Stimulated activated CD4-positive, alpha-beta T cell treated with anti-CD3 and anti-CD28 coated beads, Interleukin-1b, Interleukin-23, amount 100 ng/mL, for 48 hours (primary cell): ENCODE data around the gene CLEC4M.
"Not testable (repeated sequence)": the region's sequence is repeated elsewhere in the genome, so short reads cannot be mapped to it uniquely, and the experiment has no call there.

Source experiments
- DNase-seq: peaks from one replicate; pipeline ENCODE4 v3.0.0-alpha.2; 2020

Gene CLEC4M

DNA sequence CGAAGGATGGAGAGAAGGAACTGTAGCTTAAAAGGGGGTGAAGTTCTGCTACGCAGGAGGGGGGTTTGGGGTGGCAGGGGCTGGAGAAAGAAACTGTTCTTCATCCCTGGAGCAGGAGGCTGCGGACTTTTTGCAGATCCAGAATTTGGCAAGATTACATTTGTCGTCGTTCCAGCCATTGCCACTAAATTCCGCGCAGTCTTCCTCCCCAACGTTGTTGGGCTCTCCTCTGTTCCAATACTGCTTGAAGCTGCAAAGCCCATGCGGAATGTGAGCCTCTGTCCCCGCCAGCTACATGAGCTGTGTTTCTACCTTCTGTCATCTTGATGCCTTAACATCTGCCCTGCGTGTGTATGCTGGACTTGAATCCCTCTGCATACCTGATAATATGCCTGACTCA is 20.1 kb upstream of the CLEC4M start:
- DNase-seq, result no peak

GRCh38 chr19:7743425-7743841 is 19.6 kb upstream of the CLEC4M start:
- DNase-seq, result no peak

- no peak for DNase-seq
Measured at GRCh38 chr19:7744199-7744786, 18.8 kb upstream of the CLEC4M start.

GRCh38 chr19:7744871-7745650 is 18.0 kb upstream of the CLEC4M start:
- DNase-seq, result no peak

- not testable (repeated sequence) for DNase-seq
Measured at GRCh38 chr19:7746306-7746705, 16.7 kb upstream of the CLEC4M start.

GRCh38 chr19:7746903-7747884 is 15.8 kb upstream of the CLEC4M start, which contains the start of gene CD209:
Gene CD209, minus strand, starts transcription at chr19:7747534. Its CDS starts 23 bp downstream, at chr19:7747511.
- DNase-seq, result no peak

DNA sequence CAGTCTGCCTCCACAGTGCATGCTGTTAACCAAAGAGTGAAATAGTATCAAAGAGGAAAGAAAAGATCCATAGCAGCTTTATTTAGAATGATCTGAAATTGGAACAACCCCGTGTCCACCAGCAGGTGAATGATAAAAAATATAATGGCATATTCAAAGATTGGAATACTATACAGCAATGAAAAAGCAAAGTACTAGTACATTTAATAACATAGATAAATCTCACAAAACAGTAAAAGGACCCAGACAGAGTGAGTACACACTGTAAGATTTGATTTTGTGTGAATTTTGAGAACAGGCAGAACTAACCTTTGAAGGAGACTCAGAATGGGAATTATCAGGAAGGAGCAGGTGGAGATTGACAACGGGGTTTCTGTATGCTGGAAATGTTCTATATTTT is 14.9 kb upstream of the CLEC4M start:
- no peak for DNase-seq

DNA sequence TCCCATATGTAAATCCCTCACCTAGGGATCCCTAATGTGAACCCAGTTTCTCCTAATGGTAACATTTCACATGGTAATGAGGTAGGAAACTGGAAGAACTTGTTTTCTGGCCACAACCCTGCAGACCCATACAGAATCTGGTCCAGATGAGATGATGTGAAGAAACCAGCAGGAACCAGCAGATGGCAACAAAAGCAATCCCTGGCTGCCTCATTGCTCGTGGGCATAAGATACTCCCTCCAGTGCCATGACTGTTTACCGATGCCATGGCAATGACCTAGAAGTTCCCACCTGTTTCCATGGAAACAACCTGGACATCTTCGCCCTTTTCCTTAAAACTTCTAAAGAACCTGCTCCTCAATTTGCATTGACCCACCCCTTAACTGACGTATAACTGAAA is 14.3 kb upstream of the CLEC4M start:
- no peak for DNase-seq

- peak; percentile 66 for DNase-seq
Measured at GRCh38 chr19:7751157-7751783, 11.8 kb upstream of the CLEC4M start.

DNA sequence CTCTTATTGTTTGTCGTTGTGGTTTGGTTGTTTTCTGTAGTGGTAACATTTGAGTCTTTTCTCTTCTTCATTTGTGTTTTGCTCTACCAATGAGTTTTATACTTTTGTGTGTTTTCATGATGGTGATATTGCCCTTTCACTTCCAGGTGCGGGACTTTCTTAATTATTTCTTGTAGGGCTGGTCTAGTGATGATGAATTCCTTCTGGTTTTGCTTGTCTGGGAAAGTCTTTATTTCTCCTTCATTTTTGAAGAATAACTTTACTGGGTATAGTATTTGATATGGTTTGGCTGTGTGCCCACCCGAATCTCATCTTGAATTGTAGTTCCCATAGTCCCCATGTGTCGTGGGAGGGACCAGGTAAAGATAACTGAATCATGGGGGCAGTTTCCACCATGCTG is 6.8 kb upstream of the CLEC4M start:
- DNase-seq, result no peak

DNA sequence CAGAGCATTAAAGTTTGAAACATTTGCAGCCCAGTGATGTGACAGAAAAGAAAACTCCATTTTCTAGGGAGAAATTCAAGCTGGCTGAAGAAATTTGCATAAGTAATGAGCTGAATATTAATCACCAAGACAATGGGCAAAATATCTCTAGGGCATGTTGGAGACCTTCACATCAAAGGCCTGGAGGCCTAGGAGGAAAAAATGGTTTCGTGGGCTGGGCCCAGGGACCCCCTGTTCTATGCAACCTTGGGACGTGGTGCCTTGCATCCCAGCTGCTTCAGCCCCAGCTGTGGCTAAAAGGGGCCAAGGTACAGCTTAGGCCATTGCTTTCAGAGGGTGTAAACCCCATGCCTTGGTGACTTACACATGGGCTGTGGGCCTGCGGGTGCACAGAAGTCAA is 5.7 kb upstream of the CLEC4M start:
- DNase-seq, result no peak

DNA sequence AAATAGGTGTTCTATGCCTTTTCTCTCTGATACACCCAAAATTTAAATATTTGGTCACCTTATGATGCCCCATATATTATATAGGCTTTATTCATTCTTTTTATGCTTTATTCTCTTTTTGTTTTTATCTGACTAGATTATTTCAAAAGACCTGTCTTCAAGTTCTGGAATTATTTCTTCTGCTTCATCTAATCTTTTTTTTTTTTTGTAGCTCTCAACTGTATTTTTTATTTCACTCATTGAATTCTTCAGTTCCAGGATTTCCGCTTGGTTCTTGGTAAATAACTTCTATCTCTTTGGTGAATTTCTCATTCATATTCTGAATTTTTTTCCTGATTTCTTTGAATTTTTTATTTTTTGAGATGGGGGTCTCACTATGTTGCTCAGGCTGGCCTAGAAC is 3.9 kb upstream of the CLEC4M start:
- DNase-seq, result no peak

DNA sequence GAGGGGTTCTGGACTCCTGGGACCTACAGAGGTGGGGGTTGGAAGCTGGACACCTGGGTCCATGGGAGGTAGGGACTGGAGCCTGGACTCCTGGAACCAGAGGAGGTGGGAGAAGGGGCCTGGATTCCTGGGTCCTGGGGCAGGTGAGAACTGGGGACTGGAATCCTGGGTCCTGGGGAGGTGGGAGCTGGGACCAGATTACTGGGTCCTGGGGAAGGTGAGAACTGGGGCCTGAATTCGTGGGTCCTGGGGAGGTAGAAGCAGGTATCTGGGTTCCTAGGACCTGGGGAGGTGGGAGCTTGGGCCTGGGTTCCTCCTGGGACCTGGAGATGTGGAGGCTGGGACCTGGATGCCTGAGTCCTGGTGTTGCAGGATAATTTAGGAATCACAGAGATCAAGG is 653 bp downstream of the CLEC4M start:
- no peak for DNase-seq

GRCh38 chr19:7764157-7764556 is 1.1 kb downstream of the CLEC4M start:
- DNase-seq, result not testable (repeated sequence)

DNA sequence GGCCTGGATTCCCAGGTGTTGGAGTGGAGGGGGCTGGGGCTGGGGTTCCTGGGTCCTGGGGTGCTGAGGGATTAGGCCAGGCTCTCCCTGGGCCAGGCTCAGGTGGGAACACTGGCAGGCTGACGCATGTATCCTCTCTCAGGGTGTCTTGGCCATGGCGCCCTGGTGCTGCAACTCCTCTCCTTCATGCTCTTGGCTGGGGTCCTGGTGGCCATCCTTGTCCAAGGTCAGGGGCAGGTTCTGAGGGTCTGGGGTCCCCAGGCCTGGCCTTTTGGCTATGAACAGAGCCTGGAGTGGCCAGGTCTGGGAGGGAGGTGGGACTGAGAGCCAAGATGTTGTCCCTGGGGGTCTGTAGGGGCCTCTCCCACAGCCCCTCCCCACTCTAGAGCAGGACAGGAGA is 2.0 kb downstream of the CLEC4M start:
- DNase-seq, result not testable (repeated sequence)

- no peak for DNase-seq
Measured at GRCh38 chr19:7766535-7766934, 3.5 kb downstream of the CLEC4M start.

GRCh38 chr19:7767487-7767886 is 4.4 kb downstream of the CLEC4M start:
- no peak for DNase-seq

DNA sequence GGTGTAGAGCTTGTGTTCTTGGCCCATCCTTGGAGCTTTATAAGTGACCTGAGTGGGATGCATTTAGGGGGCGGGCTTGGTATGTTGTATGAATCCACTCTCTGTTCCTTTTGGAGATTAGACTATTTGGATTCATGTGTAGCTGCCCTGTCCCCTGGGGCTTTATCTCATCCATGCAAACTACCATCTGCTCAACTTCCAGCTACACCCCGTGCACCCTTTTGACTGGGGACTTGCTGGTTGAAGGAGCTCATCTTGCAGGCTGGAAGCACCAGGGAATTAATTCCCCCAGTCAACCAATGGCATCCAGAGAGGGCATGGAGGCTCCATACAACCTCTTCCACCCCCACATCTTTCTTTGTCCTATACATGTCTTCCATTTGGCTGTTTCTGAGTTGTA is 6.1 kb downstream of the CLEC4M start:
- DNase-seq, result no peak

GRCh38 chr19:7771072-7771471 is 8.0 kb downstream of the CLEC4M start:
- no peak for DNase-seq

- DNase-seq, result peak; percentile 59
Measured at GRCh38 chr19:7772752-7773291, 9.8 kb downstream of the CLEC4M start.

DNA sequence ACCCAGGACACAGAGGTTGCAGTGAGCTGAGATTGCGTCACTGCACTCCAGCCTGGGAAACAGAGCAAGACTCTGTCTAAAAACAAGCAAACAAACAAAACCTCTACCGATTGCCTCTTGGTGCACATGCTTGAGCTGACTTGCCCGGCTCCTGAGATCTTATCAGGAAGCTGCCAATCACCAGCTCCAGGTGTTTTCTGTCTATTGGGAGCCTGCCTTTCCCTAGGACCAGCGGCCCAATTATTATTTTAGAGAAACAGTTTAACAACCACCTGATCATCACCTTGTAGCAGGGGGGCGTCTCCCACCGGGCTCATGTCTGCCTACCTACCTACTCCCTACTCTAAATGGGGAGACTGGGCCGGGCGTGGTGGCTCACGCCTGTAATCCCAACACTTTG is 10.8 kb downstream of the CLEC4M start:
- DNase-seq, result no peak

DNA sequence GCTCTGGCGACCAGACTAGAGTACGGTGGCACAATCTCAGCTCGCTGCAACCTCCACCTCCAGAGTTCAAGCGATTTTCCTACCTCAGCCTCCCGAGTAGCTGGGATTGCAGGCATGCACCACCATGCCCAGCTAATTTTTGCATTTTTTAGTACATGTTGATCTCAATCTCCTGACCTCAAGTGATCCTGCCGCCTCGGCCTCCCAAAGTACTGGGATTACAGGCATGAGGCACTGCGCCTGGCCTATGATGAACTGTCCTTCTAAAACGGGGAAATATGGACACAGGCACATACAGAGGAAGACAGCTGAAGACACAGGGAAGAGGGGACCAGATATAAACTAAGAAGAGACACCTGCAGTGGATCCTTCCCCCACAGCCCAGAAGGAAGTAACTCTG is 12.7 kb downstream of the CLEC4M start:
- no peak for DNase-seq

DNA sequence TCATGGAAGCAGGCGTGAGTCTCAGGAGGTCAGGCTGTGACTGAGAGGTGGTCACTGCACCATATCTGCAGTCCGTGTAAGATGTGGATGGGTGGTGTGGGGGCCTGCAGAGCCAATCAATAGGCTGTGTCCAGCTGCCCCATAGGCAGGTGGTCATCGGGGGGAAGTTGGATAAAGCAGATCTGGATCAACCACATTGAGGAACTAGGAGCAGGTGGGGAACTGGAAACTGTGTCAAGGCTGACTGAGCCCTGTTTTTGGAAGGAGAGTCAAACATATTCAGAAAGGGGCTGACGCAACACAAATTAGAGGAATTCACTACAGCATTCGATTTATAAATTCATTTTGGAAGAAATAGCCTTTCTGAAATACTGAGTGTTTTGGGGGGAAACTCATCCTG is 15.0 kb downstream of the CLEC4M start:
- DNase-seq, result no peak
